ENCODE measurements around the gene EFCAB6. TPM values are rescaled to one million over a fixed set of nuclear protein-coding genes. Genes with fewer than 3 reads are reported as not detected.

EFCAB6 gene
- total RNA-seq, 1 experiment from 2014 or later: 0.52 TPM

- ATAC-seq: no peak
- Histone ChIP-seq H3K4me3 (replicated peaks in 1 of 2; ENCODE audit: low read depth in 1 of 2, low read length in 2 of 2) (no peak overlapping the region), H2AFZ (ENCODE audit: low read depth, low read length, poor library complexity, severe bottlenecking) (no peak overlapping the region), H3K27me3 (ENCODE audit: insufficient read depth, low read length) (no peaks in the 10 kb centered on the region), H3K9me3 (ENCODE audit: control insufficient read depth in 1 of 2, insufficient read depth in 1 of 2, low read depth in 1 of 2, low read length in 2 of 2) (no peaks in the 10 kb centered on the region; a peak in 1 of 4 replicates), H4K20me1 (ENCODE audit: insufficient read depth) (no peaks in the 10 kb centered on the region), H3K27ac (ENCODE audit: low read depth, low read length) (no peak overlapping the region), H3K4me1 (ENCODE audit: control insufficient read depth in 1 of 2, insufficient read depth in 2 of 2, low read length in 2 of 2) (no peaks in the 10 kb centered on the region), H3K9me2 (ENCODE audit: insufficient read depth) (no peaks in the 10 kb centered on the region), H3K9ac (ENCODE audit: low read length) (no peak overlapping the region), H3K79me2 (ENCODE audit: insufficient read depth, low read length) (no peaks in the 10 kb centered on the region), H3K4me2 (ENCODE audit: low read length) (no peak overlapping the region), H3K36me3 (ENCODE audit: control insufficient read depth in 1 of 2, insufficient read depth in 2 of 2, low read length in 2 of 2) (no peaks in the 10 kb centered on the region)
- CTCF ChIA-PET: no interaction called here
- RAD21 ChIA-PET (ENCODE audit: low non-redundant PET in 1 of 2, low total read pairs in 2 of 2, uncharacterized antibody in 2 of 2, unreplicated experiment in 2 of 2): no interaction called here
- POLR2A ChIA-PET: no interaction called here
- intact Hi-C loops (cut with micrococcal nuclease): no loop called here
- no TSS peak for BruUV-seq (replicated peaks)
- TF ChIP-seq CTCF (IDR thresholded peaks at IDR 0.05 in 2 of 3, conservative IDR thresholded peaks at IDR 0.05 in 1 of 3; ENCODE audit: borderline replicate concordance in 1 of 3, insufficient read depth in 1 of 3, low read depth in 2 of 3, low read length in 2 of 3): no peak
- no peak for TF ChIP-seq EGR1 (IDR thresholded peaks at IDR 0.05; ENCODE audit: low read depth)
- TF ChIP-seq TCF7L2 (IDR thresholded peaks at IDR 0.05; ENCODE audit: borderline replicate concordance, extremely low read depth, insufficient read depth, insufficient read length): no peak
- TF ChIP-seq EZH2phosphoT487 (IDR thresholded peaks at IDR 0.05; ENCODE audit: borderline replicate concordance): no peak
- TF ChIP-seq CBX3 (IDR thresholded peaks at IDR 0.05; ENCODE audit: low read depth): no peak
- DNase-seq (ENCODE audit: low read depth, low spot score): no peak
These were observed 302.8 kb downstream of the EFCAB6 start for GRCh38 chr22:43509337-43509736.

GRCh38 chr22:43508489-43508888 lies 303.6 kb downstream of the EFCAB6 start:
- Histone ChIP-seq H3K36me3 (ENCODE audit: control insufficient read depth in 1 of 2, insufficient read depth in 2 of 2, low read length in 2 of 2) (no peaks in the 10 kb centered on the region), H3K9me2 (ENCODE audit: insufficient read depth) (no peaks in the 10 kb centered on the region), H3K9ac (ENCODE audit: low read length) (no peak overlapping the region), H3K9me3 (ENCODE audit: control insufficient read depth in 1 of 2, insufficient read depth in 1 of 2, low read depth in 1 of 2, low read length in 2 of 2) (no peaks in the 10 kb centered on the region; a peak in 1 of 4 replicates), H3K27me3 (ENCODE audit: insufficient read depth, low read length) (no peaks in the 10 kb centered on the region), H3K4me2 (ENCODE audit: low read length) (no peak overlapping the region), H3K79me2 (ENCODE audit: insufficient read depth, low read length) (no peaks in the 10 kb centered on the region), H4K20me1 (ENCODE audit: insufficient read depth) (no peaks in the 10 kb centered on the region), H2AFZ (ENCODE audit: low read depth, low read length, poor library complexity, severe bottlenecking) (no peak overlapping the region), H3K4me1 (ENCODE audit: control insufficient read depth in 1 of 2, insufficient read depth in 2 of 2, low read length in 2 of 2) (no peaks in the 10 kb centered on the region), H3K4me3 (replicated peaks in 1 of 2; ENCODE audit: low read depth in 1 of 2, low read length in 2 of 2) (no peak overlapping the region), H3K27ac (ENCODE audit: low read depth, low read length) (no peak overlapping the region)
- ChIA-PET POLR2A (no interaction called here), CTCF (no interaction called here), RAD21 (ENCODE audit: low non-redundant PET in 1 of 2, low total read pairs in 2 of 2, uncharacterized antibody in 2 of 2, unreplicated experiment in 2 of 2) (no interaction called here)
- DNase-seq (ENCODE audit: low read depth, low spot score) (no peak), ATAC-seq (no peak)
- intact Hi-C loops (cut with micrococcal nuclease): no loop called here
- no TSS peak for BruUV-seq (replicated peaks)
- no peak for TF ChIP-seq JUND (IDR thresholded peaks at IDR 0.05)
- TF ChIP-seq FOSL1 (IDR thresholded peaks at IDR 0.05; ENCODE audit: low read depth): no peak
- TF ChIP-seq ELF1 (IDR thresholded peaks at IDR 0.05; ENCODE audit: borderline replicate concordance, low read depth): no peak
- TF ChIP-seq REST (IDR thresholded peaks at IDR 0.05; ENCODE audit: low read depth): no peak
- TF ChIP-seq CBX3 (IDR thresholded peaks at IDR 0.05; ENCODE audit: low read depth): no peak
- no peak for TF ChIP-seq MAX (IDR thresholded peaks at IDR 0.05)
- no peak for TF ChIP-seq SRF (IDR thresholded peaks at IDR 0.05; ENCODE audit: low read depth)
- TF ChIP-seq RAD21 (IDR thresholded peaks at IDR 0.05; ENCODE audit: low read depth): no peak
- TF ChIP-seq ATF3 (IDR thresholded peaks at IDR 0.05): no peak
- TF ChIP-seq ZNF274 (IDR thresholded peaks at IDR 0.05; ENCODE audit: low read depth, low read length): no peak
- no peak for TF ChIP-seq CEBPB (IDR thresholded peaks at IDR 0.05; ENCODE audit: low read depth)
- no peak for TF ChIP-seq POLR2A (IDR thresholded peaks at IDR 0.05; ENCODE audit: borderline replicate concordance, extremely low read depth, insufficient read depth, insufficient read length)
- no peak for TF ChIP-seq YY1 (IDR thresholded peaks at IDR 0.05; ENCODE audit: extremely low read depth, insufficient replicate concordance, low read depth, low read length)
